ENCODE results near the gene C2orf76. TPM values are rescaled to one million over a fixed set of nuclear protein-coding genes. Genes with fewer than 3 reads are reported as not detected.

Gene C2orf76
- total and polyA plus RNA-seq, 2 experiments from 2014 or later, result 3.0 to 26.2 TPM

DNA sequence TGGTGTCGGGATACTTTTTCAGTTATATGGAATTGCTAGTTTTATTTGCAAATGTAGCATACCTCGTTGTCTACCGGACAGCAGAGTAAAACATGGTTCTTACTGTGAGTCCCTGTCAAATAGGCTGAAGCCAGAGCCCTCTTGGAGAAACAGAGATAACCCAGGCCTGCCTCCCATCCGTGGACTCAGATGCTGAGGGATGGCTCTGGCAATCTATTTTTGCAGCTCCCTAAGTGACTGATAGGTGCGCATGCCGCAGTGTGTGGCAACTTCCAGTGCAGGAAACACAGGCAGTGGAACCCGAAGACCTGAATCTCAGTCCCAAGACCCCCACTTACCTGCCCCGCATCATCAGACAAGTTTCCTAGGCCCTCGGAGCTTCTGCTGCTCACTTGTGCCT is 109.4 kb downstream of the C2orf76 start:
- Histone ChIP-seq H3K27ac (no peak overlapping the region), H3K79me2 (ENCODE audit: insufficient read depth) (no peaks in the 10 kb centered on the region), H3K27me3 (replicated peaks; ENCODE audit: insufficient read depth) (no peaks in the 10 kb centered on the region), H3F3A (ENCODE audit: insufficient read depth) (peaks cover 50% of the 10 kb centered on the region), H2AFZ (no peak overlapping the region), H3K9me3 (ENCODE audit: low read depth) (no peaks in the 10 kb centered on the region), H3K4me1 (ENCODE audit: insufficient read depth) (peaks cover 61% of the 10 kb centered on the region), H3K9ac (no peak overlapping the region), H3K36me3 (ENCODE audit: low read depth) (no peaks in the 10 kb centered on the region), H3K4me3 (no peak overlapping the region), H4K20me1 (ENCODE audit: insufficient read depth) (no peaks in the 10 kb centered on the region), H3K4me2 (ENCODE audit: unreplicated experiment) (no peak overlapping the region), H3K9me2 (ENCODE audit: insufficient read depth) (no peaks in the 10 kb centered on the region)
- TF ChIP-seq EZH2phosphoT487 (IDR thresholded peaks at IDR 0.05; ENCODE audit: insufficient read depth, low read depth) (no peak), EZH2 (IDR thresholded peaks at IDR 0.05; ENCODE audit: insufficient read depth, poor library complexity, severe bottlenecking) (no peak)
- 92 to 93% methylated on average over 9 of the region's 9 CpGs for WGBS, 2 experiments (ENCODE audit: low coverage in 1 of 2, low lambda C conversion rate in 2 of 2, missing lambda C conversion rate in 2 of 2)
- in situ Hi-C loops (cut with MboI), result no loop called here
- DNase-seq, result no peak

DNA sequence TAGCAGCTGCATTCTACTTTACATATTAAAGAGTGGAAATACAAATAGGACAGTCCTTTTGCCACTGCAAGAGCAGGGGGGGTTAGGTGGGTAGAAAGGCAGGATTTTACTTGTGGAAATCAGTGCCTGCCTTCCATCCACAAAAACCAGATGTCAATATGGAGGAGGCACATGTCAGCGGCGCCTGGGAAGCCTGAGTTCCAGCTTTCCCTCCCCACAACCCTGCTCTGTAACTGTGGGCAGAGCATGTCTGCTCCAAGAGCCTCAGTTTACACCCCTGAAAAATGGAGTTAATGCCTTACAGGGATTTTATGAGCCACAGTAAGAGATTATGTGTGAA is 110.1 kb downstream of the C2orf76 start:
- Histone ChIP-seq H2AFZ (peak overlapping the region; percentile 8; the same call in 1 of the 2 replicates), H3K4me1 (ENCODE audit: insufficient read depth) (peaks cover 67% of the 10 kb centered on the region), H3K9ac (peak overlapping the region; percentile 44; the same call in 1 of the 2 replicates), H3K9me3 (ENCODE audit: low read depth) (no peaks in the 10 kb centered on the region), H3K36me3 (ENCODE audit: low read depth) (no peaks in the 10 kb centered on the region), H3F3A (ENCODE audit: insufficient read depth) (peaks cover 57% of the 10 kb centered on the region), H4K20me1 (ENCODE audit: insufficient read depth) (no peaks in the 10 kb centered on the region), H3K9me2 (ENCODE audit: insufficient read depth) (no peaks in the 10 kb centered on the region), H3K27me3 (replicated peaks; ENCODE audit: insufficient read depth) (no peaks in the 10 kb centered on the region), H3K79me2 (ENCODE audit: insufficient read depth) (no peaks in the 10 kb centered on the region), H3K4me2 (ENCODE audit: unreplicated experiment) (peak overlapping the region; percentile 9), H3K27ac (peak overlapping the region; percentile 67), H3K4me3 (no peak overlapping the region)
- TF ChIP-seq EZH2phosphoT487 (IDR thresholded peaks at IDR 0.05; ENCODE audit: insufficient read depth, low read depth) (no peak), EZH2 (IDR thresholded peaks at IDR 0.05; ENCODE audit: insufficient read depth, poor library complexity, severe bottlenecking) (no peak)
- WGBS, 2 experiments (ENCODE audit: low coverage in 1 of 2, low lambda C conversion rate in 2 of 2, missing lambda C conversion rate in 2 of 2), result 66 to 76% methylated on average over 2 of the region's 2 CpGs
- DNase-seq, result no peak
- in situ Hi-C loops (cut with MboI), result no loop called here

DNA sequence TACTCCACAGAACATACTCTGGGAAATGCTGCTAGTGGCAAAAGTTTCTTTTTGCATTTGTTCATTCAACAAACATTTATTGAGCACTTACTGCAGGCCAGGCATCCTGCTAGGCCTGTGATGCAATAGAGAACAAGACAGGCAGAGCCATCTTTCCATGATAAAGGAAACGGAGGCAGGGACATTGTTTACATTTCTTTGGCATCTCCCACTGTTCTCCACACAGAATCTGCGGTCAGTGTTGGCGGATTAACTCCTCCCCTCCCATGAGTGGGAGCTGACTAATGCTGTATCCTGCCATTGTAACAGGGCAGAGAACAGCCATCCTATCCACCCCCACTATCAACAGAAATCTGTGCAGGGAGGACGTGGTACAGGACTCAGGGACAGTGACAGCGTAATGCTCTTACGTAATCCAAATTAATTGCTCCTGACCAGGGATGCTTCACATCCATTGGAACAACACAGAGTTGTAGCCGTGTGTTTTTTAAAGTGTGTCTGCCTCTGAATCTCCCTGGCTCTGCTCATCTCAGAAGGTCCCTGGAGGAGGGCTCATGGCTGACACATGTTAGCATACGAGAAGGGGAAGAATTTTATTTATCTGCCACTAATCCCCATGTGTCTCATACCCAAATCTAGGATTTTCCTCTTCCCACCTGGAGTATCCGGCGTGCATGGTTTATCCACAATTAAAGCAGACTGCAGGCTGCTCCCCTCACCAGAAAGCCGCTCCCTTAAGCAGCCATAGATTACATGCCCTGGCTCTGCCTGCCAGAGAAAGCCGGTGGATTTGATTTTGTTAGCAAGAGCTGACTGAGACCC is 110.7 kb downstream of the C2orf76 start:
- H3K4me3 ChIP-seq, result no peak overlapping the region
- in situ Hi-C loops (cut with MboI), result no loop called here

DNA sequence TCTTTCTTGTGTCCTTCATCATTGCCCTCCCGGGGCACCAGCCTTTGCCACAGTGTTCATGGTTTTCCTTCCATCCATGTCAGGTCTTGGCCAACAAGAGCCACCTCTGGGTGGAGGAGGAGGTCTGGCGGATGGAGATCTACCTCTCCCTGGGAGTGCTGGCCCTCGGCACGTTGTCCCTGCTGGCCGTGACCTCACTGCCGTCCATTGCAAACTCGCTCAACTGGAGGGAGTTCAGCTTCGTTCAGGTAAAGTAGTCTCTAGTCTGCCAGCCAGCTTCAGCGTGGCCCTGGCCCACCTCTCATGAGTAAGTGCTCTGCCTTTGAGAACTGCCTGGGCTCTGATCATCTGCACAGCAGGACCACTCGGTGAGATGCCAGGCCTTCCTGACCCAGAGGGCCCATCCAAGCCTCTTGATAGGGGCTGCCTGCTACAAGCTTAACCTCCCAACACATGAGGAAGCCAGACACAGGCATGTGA is 112.0 kb downstream of the C2orf76 start:
- no peaks in the 10 kb centered on the region for H3K27me3 ChIP-seq (replicated peaks; ENCODE audit: insufficient read depth)
- H3K36me3 ChIP-seq (ENCODE audit: low read depth), result no peaks in the 10 kb centered on the region
- no peaks in the 10 kb centered on the region for H3K9me2 ChIP-seq (ENCODE audit: insufficient read depth)
- TF ChIP-seq EZH2phosphoT487 (IDR thresholded peaks at IDR 0.05; ENCODE audit: insufficient read depth, low read depth) (no peak), EZH2 (IDR thresholded peaks at IDR 0.05; ENCODE audit: insufficient read depth, poor library complexity, severe bottlenecking) (no peak)
- H3K4me2 ChIP-seq (ENCODE audit: unreplicated experiment), result no peak overlapping the region
- H3K9ac ChIP-seq, result no peak overlapping the region
- peaks cover 55% of the 10 kb centered on the region for H3F3A ChIP-seq (ENCODE audit: insufficient read depth)
- no peaks in the 10 kb centered on the region for H3K79me2 ChIP-seq (ENCODE audit: insufficient read depth)
- no peaks in the 10 kb centered on the region for H3K9me3 ChIP-seq (ENCODE audit: low read depth)
- H3K4me1 ChIP-seq (ENCODE audit: insufficient read depth), result peaks cover 55% of the 10 kb centered on the region
- H3K4me3 ChIP-seq, result no peak overlapping the region
- peak overlapping the region; percentile 67; the same call in 1 of the 2 replicates for H3K27ac ChIP-seq
- 95 to 96% methylated on average over 9 to 10 of the region's 10 CpGs for WGBS, 2 experiments (ENCODE audit: low coverage in 1 of 2, low lambda C conversion rate in 2 of 2, missing lambda C conversion rate in 2 of 2)
- in situ Hi-C loops (cut with MboI), result no loop called here
- no peaks in the 10 kb centered on the region for H4K20me1 ChIP-seq (ENCODE audit: insufficient read depth)
- DNase-seq, result no peak
- H2AFZ ChIP-seq, result no peak overlapping the region

More for the DNA sequence above, 110.7 kb downstream of the C2orf76 start:
- TF ChIP-seq EZH2phosphoT487 (IDR thresholded peaks at IDR 0.05; ENCODE audit: insufficient read depth, low read depth) (no peak), EZH2 (IDR thresholded peaks at IDR 0.05; ENCODE audit: insufficient read depth, poor library complexity, severe bottlenecking) (no peak)
- peak; percentile 93 for DNase-seq
- H4K20me1 ChIP-seq (ENCODE audit: insufficient read depth), result no peaks in the 10 kb centered on the region
- peak overlapping the region; percentile 44; the same call in 1 of the 2 replicates for H3K9ac ChIP-seq
- no peaks in the 10 kb centered on the region for H3K27me3 ChIP-seq (replicated peaks; ENCODE audit: insufficient read depth)
- H3K4me2 ChIP-seq (ENCODE audit: unreplicated experiment), result peak overlapping the region; percentile 12
- no peaks in the 10 kb centered on the region for H3K9me2 ChIP-seq (ENCODE audit: insufficient read depth)
- peak overlapping the region; percentile 67 for H3K27ac ChIP-seq
- no peaks in the 10 kb centered on the region for H3K79me2 ChIP-seq (ENCODE audit: insufficient read depth)
- H2AFZ ChIP-seq, result peak overlapping the region; percentile 8; the same call in 1 of the 2 replicates
- WGBS, 2 experiments (ENCODE audit: low coverage in 1 of 2, low lambda C conversion rate in 2 of 2, missing lambda C conversion rate in 2 of 2), result 20% methylated on average over 12 of the region's 12 CpGs
- no peaks in the 10 kb centered on the region for H3K36me3 ChIP-seq (ENCODE audit: low read depth)
- H3K4me1 ChIP-seq (ENCODE audit: insufficient read depth), result peaks cover 63% of the 10 kb centered on the region
- H3F3A ChIP-seq (ENCODE audit: insufficient read depth), result peaks cover 62% of the 10 kb centered on the region
- no peaks in the 10 kb centered on the region for H3K9me3 ChIP-seq (ENCODE audit: low read depth)
